ENCODE data around the gene XBP1. TPM values are rescaled to one million over a fixed set of nuclear protein-coding genes. Genes with fewer than 3 reads are reported as not detected.

XBP1 gene
- total and polyA plus RNA-seq, 2 donors (not counting 3 experiments of a cell fraction or from before 2014, with no cell fraction given), result 90.4 to 102 TPM

- peaks cover 26% of the 10 kb centered on the region for H3K4me1 ChIP-seq (ENCODE audit: control insufficient read depth, extremely low read depth, insufficient read depth, low read length)
- peak overlapping the region; percentile 10 for H2AFZ ChIP-seq (ENCODE audit: low read depth, low read length)
- H4K20me1 ChIP-seq (replicated peaks; ENCODE audit: control insufficient read depth, extremely low read depth, insufficient read depth, low read length), result peaks cover 2% of the 10 kb centered on the region
- H3K9ac ChIP-seq (replicated peaks; ENCODE audit: extremely low read depth, insufficient read depth, low read length), result peak overlapping the region; percentile 7
- ChIA-PET POLR2A (no interaction called here), CTCF (interaction anchor here (0.6 to 4.7 kb wide), 4 partner anchors 20 to 202 kb away, joined by 3 to 18 read pairs (median 3); no protein-coding TSS in a partner anchor)
- no peak overlapping the region for H3K4me3 ChIP-seq (replicated peaks in 1 of 3; ENCODE audit: insufficient read depth in 1 of 3, low read depth in 1 of 3, low read length in 3 of 3)
- H3K9me3 ChIP-seq (replicated peaks; ENCODE audit: control insufficient read depth, insufficient read depth, low read length), result no peaks in the 10 kb centered on the region
- H3K4me2 ChIP-seq (ENCODE audit: insufficient read depth, low read length), result peak overlapping the region; percentile 32
- BruUV-seq (replicated peaks), result no TSS peak
- dilution Hi-C loops (cut with MboI; ENCODE audit: extremely low pct_ligation_motif_present, low sequenced_read_pairs) (no loop called here), intact Hi-C loops (cut with micrococcal nuclease) (loop anchor here (2.0 kb wide), 3 partner anchors 27 to 229 kb away; no protein-coding TSS in a partner anchor)
- H3K36me3 ChIP-seq (ENCODE audit: control insufficient read depth in 2 of 2, extremely low read depth in 1 of 2, insufficient read depth in 2 of 2, low read length in 2 of 2), result peaks cover 2 to 3% of the 10 kb centered on the region in 2 experiments
- no peaks in the 10 kb centered on the region for H3K9me1 ChIP-seq (replicated peaks; ENCODE audit: control insufficient read depth, extremely low read depth, insufficient read depth, low read length)
- H3K79me2 ChIP-seq (ENCODE audit: control insufficient read depth, insufficient read depth, low read length), result peaks cover 46% of the 10 kb centered on the region
- peak; percentile 21 for DNase-seq (ENCODE audit: low read depth, low spot score)
- FAIRE-seq, result no peak
- H3K27me3 ChIP-seq (ENCODE audit: control insufficient read depth in 2 of 2, insufficient read depth in 2 of 2, low read length in 2 of 2), result no peaks in the 10 kb centered on the region
- no peak for TF ChIP-seq FOS (IDR thresholded peaks at IDR 0.05; ENCODE audit: borderline replicate concordance, insufficient read depth, low read length)
- TF ChIP-seq CTCF (IDR thresholded peaks at IDR 0.05; ENCODE audit: extremely low read depth in 1 of 2, insufficient read depth in 1 of 2, low read depth in 1 of 2, low read length in 2 of 2), result no peak
- no peak overlapping the region for H3K27ac ChIP-seq (ENCODE audit: insufficient read depth, low read depth, low read length)
These were observed 1.7 kb upstream of the XBP1 start for GRCh38 chr22:28801845-28802594.

All from endothelial cell of umbilical vein (primary cell).